HepG2 (cell line): Measurements from ENCODE around the gene C11orf24. TPM values are rescaled to one million over a fixed set of nuclear protein-coding genes. Genes with fewer than 3 reads are reported as not detected.

Experiments used
- ATF7 ChIP-seq, 2 experiments: fragments of 450-650 bp in 1 of 2; sonication (generic) in 1 of 2; formaldehyde crosslinking in 1 of 2; IDR thresholded peaks; 2 replicates each; pipeline versions ENCODE4 v1.4.0 to v1.6.1; 2016 to 2020; ENCODE audit warnings: antibody characterized with exemption in 1 of 2, mild to moderate bottlenecking in 1 of 2, missing genetic modification reagents in 1 of 2
- CCDC6 ChIP-seq: sonication (generic); formaldehyde crosslinking; IDR thresholded peaks from 2 replicates; pipeline ENCODE4 v1.8.1; 2022; ENCODE audit warnings: mild to moderate bottlenecking, missing genetic modification reagents, moderate library complexity
- FUBP1 ChIP-seq: sonication (generic); formaldehyde crosslinking; IDR thresholded peaks from 2 replicates; pipeline ENCODE4 v1.5.1; 2020; ENCODE audit warnings: missing genetic modification reagents, mild to moderate bottlenecking, borderline replicate concordance
- HNF4G ChIP-seq, 2 experiments: sonication (generic) in 1 of 2; formaldehyde crosslinking in 1 of 2; IDR thresholded peaks; 2 replicates each; pipeline versions ENCODE4 v1.4.0 to v1.6.1; 2011 to 2020; ENCODE audit warnings: borderline replicate concordance in 2 of 2, low read depth in 2 of 2, mild to moderate bottlenecking in 2 of 2, low read length in 1 of 2, missing genetic modification reagents in 1 of 2, moderate library complexity in 1 of 2
- MAFG ChIP-seq: sonication (generic); formaldehyde crosslinking; IDR thresholded peaks from 2 replicates; pipeline ENCODE4 v1.5.1; 2020; ENCODE audit warnings: mild to moderate bottlenecking, missing genetic modification reagents
- MTF1 ChIP-seq: sonication (generic); formaldehyde crosslinking; IDR thresholded peaks from 2 replicates; pipeline ENCODE4 v1.5.0; 2020; ENCODE audit warnings: missing genetic modification reagents
- MXI1 ChIP-seq: IDR thresholded peaks from 3 replicates; pipeline ENCODE4 v1.6.1; 2012; ENCODE audit warnings: low read depth, low read length, inconsistent platforms, borderline replicate concordance
- NCOA2 ChIP-seq: sonication (generic); formaldehyde crosslinking; IDR thresholded peaks from 2 replicates; pipeline ENCODE4 v1.8.0; 2022; ENCODE audit warnings: inconsistent platforms
- PHF21A ChIP-seq: sonication (generic); formaldehyde crosslinking; IDR thresholded peaks from 2 replicates; pipeline ENCODE4 v1.5.0; 2020; ENCODE audit warnings: mild to moderate bottlenecking, missing genetic modification reagents
- REPIN1 ChIP-seq: sonication (generic); formaldehyde crosslinking; IDR thresholded peaks from 2 replicates; pipeline ENCODE4 v1.8.0; 2022; ENCODE audit warnings: missing genetic modification reagents, low read depth, mild to moderate bottlenecking, borderline replicate concordance
- SKIL ChIP-seq: sonication (generic); formaldehyde crosslinking; IDR thresholded peaks from 2 replicates; pipeline ENCODE4 v1.8.0; 2022; ENCODE audit warnings: missing genetic modification reagents, mild to moderate bottlenecking, moderate library complexity, borderline replicate concordance
- SNRNP70 ChIP-seq: fragments of 200-400 bp; formaldehyde crosslinking; IDR thresholded peaks from 2 replicates; pipeline ENCODE4 v1.6.1; 2017; ENCODE audit warnings: mild to moderate bottlenecking, low read depth, low read length, moderate library complexity
- STAT5B ChIP-seq: sonication (generic); formaldehyde crosslinking; IDR thresholded peaks from 2 replicates; pipeline ENCODE4 v1.4.0; 2020; ENCODE audit warnings: missing genetic modification reagents
- XBP1 ChIP-seq: sonication (generic); formaldehyde crosslinking; IDR thresholded peaks from 2 replicates; pipeline ENCODE4 v1.5.0; 2020; ENCODE audit warnings: missing genetic modification reagents
- ZBTB7B ChIP-seq: sonication (generic); formaldehyde crosslinking; IDR thresholded peaks from 2 replicates; pipeline ENCODE4 v1.4.0; 2020; ENCODE audit warnings: missing genetic modification reagents
- ZC3H13 ChIP-seq: sonication (generic); formaldehyde crosslinking; IDR thresholded peaks from 2 replicates; pipeline ENCODE4 v1.8.1; 2023; ENCODE audit warnings: mild to moderate bottlenecking, missing genetic modification reagents, moderate library complexity
- ZFP82 ChIP-seq: sonication (generic); formaldehyde crosslinking; IDR thresholded peaks from 2 replicates; pipeline ENCODE4 v1.5.1; 2020; ENCODE audit warnings: mild to moderate bottlenecking, missing genetic modification reagents, borderline replicate concordance
- ZNF224 ChIP-seq: sonication (generic); formaldehyde crosslinking; IDR thresholded peaks from 2 replicates; pipeline ENCODE4 v1.5.0; 2020; ENCODE audit warnings: mild to moderate bottlenecking, missing genetic modification reagents
- ZNF326 ChIP-seq: sonication (generic); formaldehyde crosslinking; IDR thresholded peaks from 2 replicates; pipeline ENCODE4 v1.4.0; 2020; ENCODE audit warnings: missing genetic modification reagents, borderline replicate concordance
- ZNF354B ChIP-seq: sonication (generic); formaldehyde crosslinking; IDR thresholded peaks from 2 replicates; pipeline ENCODE4 v1.8.0; 2022; ENCODE audit warnings: mild to moderate bottlenecking, missing genetic modification reagents
- ZNF564 ChIP-seq: sonication (generic); formaldehyde crosslinking; IDR thresholded peaks from 2 replicates; pipeline ENCODE4 v1.8.1; 2023; ENCODE audit warnings: mild to moderate bottlenecking, missing genetic modification reagents
- ZNF790 ChIP-seq: sonication (generic); formaldehyde crosslinking; IDR thresholded peaks from 2 replicates; pipeline ENCODE4 v1.8.0; 2022; ENCODE audit warnings: missing genetic modification reagents, mild to moderate bottlenecking, borderline replicate concordance
- polyA plus RNA-seq, 8 experiments: library from polyadenylated mRNA; depleted of rRNA in 3 of 8; stranded (reverse) in 7 of 8; unstranded in 1 of 8; fragments of >200 nt; fragmentation: Illumina TruSeq in 4 of 8; extraction: Trizol in 4 of 8; gene quantifications; 2 replicates each; pipeline versions ENCODE4 v1.2.1 to v1.2.3, GENCODE V29; 2011 to 2016; ENCODE audit warnings: low read depth in 4 of 8, missing spikeins in 1 of 8, mixed read lengths in 1 of 8; ENCODE audit not compliant: insufficient read depth in 1 of 8
- total RNA-seq, 5 experiments: library from RNA; depleted of rRNA; stranded (reverse); fragments of >200 nt; fragmentation: Illumina TruSeq; extraction: Trizol; gene quantifications; 2 replicates each; pipeline ENCODE4 v1.2.3, GENCODE V29; 2016; ENCODE audit warnings: low read depth in 1 of 5
- TF ChIP-seq, protein P1 (sequence below): sonication (generic); formaldehyde crosslinking; IDR thresholded peaks from 2 replicates; pipeline ENCODE4 v1.4.0; 2020; ENCODE audit warnings: mild to moderate bottlenecking, low read depth, missing genetic modification reagents
- TF ChIP-seq, protein P2 (sequence below): sonication (generic); IDR thresholded peaks from 2 replicates; pipeline ENCODE4 v1.6.1; 2016; ENCODE audit warnings: low read depth, borderline replicate concordance
- TF ChIP-seq, protein P3 (sequence below): sonication (generic); formaldehyde crosslinking; IDR thresholded peaks from 2 replicates; pipeline ENCODE4 v1.4.0; 2020; ENCODE audit warnings: mild to moderate bottlenecking, missing genetic modification reagents

The C11orf24 gene
- total and polyA plus RNA-seq, 2 of the 13 experiments (the other 11 are each of a cell fraction or from before 2014, with no cell fraction given) = 52.9 to 55.5 TPM

DNA sequence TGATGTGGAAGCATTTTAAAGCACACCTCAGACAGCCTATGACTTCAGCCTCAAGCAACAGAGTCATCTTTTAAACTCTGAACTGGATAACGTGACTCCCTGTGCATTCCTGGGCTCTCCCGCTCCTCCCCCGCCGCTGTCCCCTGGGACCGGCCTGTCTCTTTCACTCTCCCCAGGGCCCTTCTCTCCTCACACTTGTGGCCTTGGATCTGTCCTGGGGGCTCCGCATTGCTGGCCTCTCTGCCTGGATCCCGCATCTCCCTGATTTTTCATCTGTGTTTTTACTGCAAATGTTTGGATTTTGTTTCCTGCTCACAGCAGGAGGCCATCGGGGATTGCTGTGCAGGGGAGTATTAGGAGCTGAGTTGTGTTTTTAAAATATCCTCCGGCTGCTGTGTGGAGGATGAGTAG is 15.4 kb downstream of the C11orf24 start (continued):
- no peak for TF ChIP-seq HNF4G (IDR thresholded peaks at IDR 0.05; ENCODE audit: borderline replicate concordance, low read depth, low read length)
- TF ChIP-seq HNF4G (CRISPR knock-in tag; IDR thresholded peaks at IDR 0.05; ENCODE audit: borderline replicate concordance, low read depth) = 0 out of 2 replicates have a peak, but pooled peaks have one; percentile 31
- no peak for TF ChIP-seq FUBP1
- peak; percentile 63; the same call in 1 of the 2 replicates for TF ChIP-seq ZBTB7B
- TF ChIP-seq PHF21A = 0 out of 2 replicates have a peak, but pooled peaks have one; percentile 26
- TF ChIP-seq STAT5B (CRISPR knock-in tag) = no peak
- TF ChIP-seq, protein P1, sequence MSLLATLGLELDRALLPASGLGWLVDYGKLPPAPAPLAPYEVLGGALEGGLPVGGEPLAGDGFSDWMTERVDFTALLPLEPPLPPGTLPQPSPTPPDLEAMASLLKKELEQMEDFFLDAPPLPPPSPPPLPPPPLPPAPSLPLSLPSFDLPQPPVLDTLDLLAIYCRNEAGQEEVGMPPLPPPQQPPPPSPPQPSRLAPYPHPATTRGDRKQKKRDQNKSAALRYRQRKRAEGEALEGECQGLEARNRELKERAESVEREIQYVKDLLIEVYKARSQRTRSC (CRISPR knock-in tag) = no peak
- TF ChIP-seq ZNF326 (CRISPR knock-in tag) = no peak
- TF ChIP-seq SKIL = no peak
- no peak for TF ChIP-seq ZFP82
- TF ChIP-seq, protein P2, sequence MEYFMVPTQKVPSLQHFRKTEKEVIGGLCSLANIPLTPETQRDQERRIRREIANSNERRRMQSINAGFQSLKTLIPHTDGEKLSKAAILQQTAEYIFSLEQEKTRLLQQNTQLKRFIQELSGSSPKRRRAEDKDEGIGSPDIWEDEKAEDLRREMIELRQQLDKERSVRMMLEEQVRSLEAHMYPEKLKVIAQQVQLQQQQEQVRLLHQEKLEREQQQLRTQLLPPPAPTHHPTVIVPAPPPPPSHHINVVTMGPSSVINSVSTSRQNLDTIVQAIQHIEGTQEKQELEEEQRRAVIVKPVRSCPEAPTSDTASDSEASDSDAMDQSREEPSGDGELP = no peak
- no peak for TF ChIP-seq NCOA2 (CRISPR knock-in tag)
- TF ChIP-seq, protein P3, sequence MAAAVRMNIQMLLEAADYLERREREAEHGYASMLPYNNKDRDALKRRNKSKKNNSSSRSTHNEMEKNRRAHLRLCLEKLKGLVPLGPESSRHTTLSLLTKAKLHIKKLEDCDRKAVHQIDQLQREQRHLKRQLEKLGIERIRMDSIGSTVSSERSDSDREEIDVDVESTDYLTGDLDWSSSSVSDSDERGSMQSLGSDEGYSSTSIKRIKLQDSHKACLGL (CRISPR knock-in tag) = no peak
- TF ChIP-seq REPIN1 = no peak
- TF ChIP-seq SNRNP70 = no peak
- no peak for TF ChIP-seq ZNF354B (CRISPR knock-in tag)
- no peak for TF ChIP-seq ATF7 (IDR thresholded peaks at IDR 0.05)
- TF ChIP-seq ATF7 (CRISPR knock-in tag; IDR thresholded peaks at IDR 0.05) = no peak
- no peak for TF ChIP-seq CCDC6 (CRISPR knock-in tag)
- 0 out of 2 replicates have a peak, but pooled peaks have one; percentile 17 for TF ChIP-seq MAFG (CRISPR knock-in tag)
- no peak; the same call in 1 of the 2 replicates for TF ChIP-seq ZNF224
- no peak for TF ChIP-seq ZNF790
- no peak for TF ChIP-seq XBP1 (CRISPR knock-in tag)
- no peak for TF ChIP-seq MTF1 (CRISPR knock-in tag)
- TF ChIP-seq ZNF564 (CRISPR knock-in tag) = no peak
- no peak for TF ChIP-seq MXI1
- no peak for TF ChIP-seq ZC3H13 (CRISPR knock-in tag)
